Body of pancreas (tissue), 4 donors: ENCODE results near the gene SSUH2. TPM values are rescaled to one million over a fixed set of nuclear protein-coding genes. Genes with fewer than 3 reads are reported as not detected.
A peak's percentile ranks its signal among the peaks of the same experiment; 100 is the strongest.

Experiments used
- ATAC-seq: fragments of 150-250 bp; one replicate; pipeline ENCODE4 v1.9.1; 2016
- DNase-seq, 4 donors: peaks; one replicate each; pipeline ENCODE4 v3.0.0-alpha.2; 2019
- H3K27ac ChIP-seq, 4 donors: fragments of 200-600 bp; sonication (generic); 1 replicate in 3 of 4; 2 replicates in 1 of 4; pipeline versions ENCODE4 v1.5.1 to v1.6.1; 2016 to 2019; ENCODE audit warnings: mild to moderate bottlenecking in 1 of 4, mixed read lengths in 1 of 4, moderate library complexity in 1 of 4
- H3K27me3 ChIP-seq, 2 donors: fragments of 200-600 bp; sonication (generic); one replicate each; pipeline ENCODE4 v1.6.0; 2016; ENCODE audit warnings: mild to moderate bottlenecking in 1 of 2
- H3K36me3 ChIP-seq, 2 donors: fragments of 200-600 bp; sonication (generic); replicated peaks in 1 of 2; 2 replicates each; pipeline ENCODE4 v1.5.1; 2016; ENCODE audit warnings: low read depth in 2 of 2; ENCODE audit not compliant: insufficient read depth in 1 of 2
- H3K4me1 ChIP-seq: fragments of 200-600 bp; sonication (generic); one replicate; pipeline ENCODE4 v1.6.0; 2016
- H3K4me3 ChIP-seq, 2 donors: fragments of 200-600 bp; sonication (generic); 1 replicate in 1 of 2; 2 replicates in 1 of 2; pipeline ENCODE4 v1.5.1; 2016 to 2019
- H3K9me3 ChIP-seq, 3 donors: fragments of 200-600 bp; sonication (generic); 1 replicate in 2 of 3; 2 replicates in 1 of 3; pipeline ENCODE4 v1.5.1; 2016
- CTCF ChIP-seq, 7 experiments: fragments of 450-650 bp in 4 of 7; fragments of 200-600 bp in 3 of 7; sonication (generic) in 3 of 7; IDR thresholded peaks; one replicate each; pipeline ENCODE4 v1.5.1; 2016 to 2019; ENCODE audit warnings: antibody characterized with exemption in 7 of 7
- POLR2A ChIP-seq, 3 donors: fragments of 450-650 bp; IDR thresholded peaks; one replicate each; pipeline ENCODE4 v1.6.1; 2016; ENCODE audit warnings: antibody characterized with exemption in 3 of 3, mild to moderate bottlenecking in 2 of 3
- WGBS, 2 donors: methylation state at CpG; one replicate each; pipeline ENCODE4 v1.1.5; 2017; 5-methylcytosine and 5-hydroxymethylcytosine counted together
- intact Hi-C: fragments of 100-400 bp; cut with DNase I; formaldehyde crosslinking; loops from one replicate; pipeline ENCODE4 v1.15.1; 2023
- total RNA-seq, 2 donors: library from RNA; depleted of rRNA; stranded (reverse); fragments of >200 nt; gene quantifications; one replicate each; pipeline ENCODE4 v1.1.0, GENCODE V29; 2016

Gene SSUH2
- total RNA-seq, 2 donors from 2014 or later, result 0.26 to 0.33 TPM

GRCh38 chr3:8660175-8661118 is 15.8 kb upstream of the SSUH2 start:
- H3K36me3 ChIP-seq, result no peaks in the 10 kb centered on the region
- WGBS, 2 donors, result 40 to 48% methylated on average over 6 to 7 of the region's 7 CpGs
- no peak overlapping the region for H3K27ac ChIP-seq
- no peaks in the 10 kb centered on the region for H3K27me3 ChIP-seq
- DNase-seq, result no peak
- intact Hi-C loops, result no loop called here
- H3K4me3 ChIP-seq, result no peak overlapping the region
- H3K4me1 ChIP-seq, result peaks cover 21% of the 10 kb centered on the region
- no peak for ATAC-seq
- no peak for TF ChIP-seq POLR2A (IDR thresholded peaks at IDR 0.05)
- TF ChIP-seq CTCF (IDR thresholded peaks at IDR 0.05), result no peak
- H3K9me3 ChIP-seq, result no peaks in the 10 kb centered on the region

GRCh38 chr3:8659242-8659641 is 14.6 kb upstream of the SSUH2 start:
- intact Hi-C loops, result no loop called here
- no peak for ATAC-seq
- no peak for TF ChIP-seq POLR2A (IDR thresholded peaks at IDR 0.05)
- no peak for TF ChIP-seq CTCF (IDR thresholded peaks at IDR 0.05)
- Histone ChIP-seq H3K9me3 (no peaks in the 10 kb centered on the region), H3K27ac (no peak overlapping the region), H3K27me3 (no peaks in the 10 kb centered on the region), H3K4me1 (peaks cover 21% of the 10 kb centered on the region), H3K36me3 (no peaks in the 10 kb centered on the region), H3K4me3 (no peak overlapping the region)
- WGBS, 2 donors, result 90 to 94% methylated on average over 4 of the region's 4 CpGs
- no peak for DNase-seq

GRCh38 chr3:8658306-8659212 is 14.0 kb upstream of the SSUH2 start:
- intact Hi-C loops, result no loop called here
- DNase-seq (peak; percentile 62 to 77 (median 72)), ATAC-seq (peak; percentile 83)
- Histone ChIP-seq H3K27ac (peak overlapping the region in 3 of 4 donors; percentile 4 to 50 (median 32)), H3K9me3 (no peaks in the 10 kb centered on the region), H3K27me3 (no peaks in the 10 kb centered on the region), H3K4me1 (peaks cover 21% of the 10 kb centered on the region), H3K4me3 (no peak overlapping the region), H3K36me3 (no peaks in the 10 kb centered on the region)
- TF ChIP-seq POLR2A (IDR thresholded peaks at IDR 0.05) (no peak), CTCF (IDR thresholded peaks at IDR 0.05) (no peak)
- WGBS, 2 donors, result 23 to 40% methylated on average over 6 to 12 of the region's 12 CpGs

- H3K27me3 ChIP-seq, result no peaks in the 10 kb centered on the region
- no peak for DNase-seq
- H3K9me3 ChIP-seq, result no peaks in the 10 kb centered on the region
- H3K36me3 ChIP-seq, result no peaks in the 10 kb centered on the region
- ATAC-seq, result peak; percentile 26
- peak overlapping the region in 3 of 4 donors; percentile 4 to 50 (median 32) for H3K27ac ChIP-seq
- intact Hi-C loops, result no loop called here
- TF ChIP-seq POLR2A (IDR thresholded peaks at IDR 0.05) (no peak), CTCF (IDR thresholded peaks at IDR 0.05) (no peak)
- no peak overlapping the region for H3K4me3 ChIP-seq
- whole genome bisulfite sequencing, 2 donors, result 76 to 80% methylated on average over 8 of the region's 8 CpGs
- peaks cover 18% of the 10 kb centered on the region for H3K4me1 ChIP-seq
Measured at GRCh38 chr3:8657804-8658305, 13.3 kb upstream of the SSUH2 start.
